H1 (cell line): ENCODE data around the gene TFF3. TPM values are rescaled to one million over a fixed set of nuclear protein-coding genes. Genes with fewer than 3 reads are reported as not detected.

ENCODE experiments used
- CREB1 ChIP-seq: IDR thresholded peaks from 2 replicates; pipeline ENCODE4 v1.6.1; 2012; ENCODE audit warnings: inconsistent platforms
- NANOG ChIP-seq: IDR thresholded peaks from 2 replicates; pipeline ENCODE4 v1.6.1; 2011; ENCODE audit warnings: low read length, low read depth, mild to moderate bottlenecking, inconsistent platforms; ENCODE audit not compliant: insufficient read depth, poor library complexity, severe bottlenecking
- POLR2A ChIP-seq, 2 experiments: IDR thresholded peaks; 1 replicate in 1 of 2; 2 replicates in 1 of 2; pipeline ENCODE4 v1.6.1; 2011; ENCODE audit warnings: low read depth in 2 of 2, low read length in 2 of 2, mild to moderate bottlenecking in 2 of 2; ENCODE audit errors: control extremely low read depth in 1 of 2
- RAD21 ChIP-seq, 2 experiments: IDR thresholded peaks in 1 of 2; conservative IDR thresholded peaks in 1 of 2; 2 replicates each; pipeline ENCODE4 v1.6.1; 2011; ENCODE audit warnings: low read depth in 2 of 2, low read length in 2 of 2, improper control_type of control experiment in 1 of 2, inconsistent platforms in 1 of 2, mild to moderate bottlenecking in 1 of 2, moderate library complexity in 1 of 2
- polyA plus RNA-seq, 7 experiments: library from polyadenylated mRNA; depleted of rRNA in 3 of 7; stranded (reverse) in 5 of 7; unstranded in 2 of 7; fragments of >200 nt in 5 of 7; fragments of 200-250 nt in 2 of 7; gene quantifications; 1 replicate in 5 of 7; 2 replicates in 1 of 7; 4 replicates in 1 of 7; pipeline versions ENCODE4 v1.2.1 to v1.2.3, GENCODE V29; 2011 to 2013; ENCODE audit warnings: missing spikeins in 2 of 7, mixed read lengths in 2 of 7
- total RNA-seq: library from RNA; stranded (reverse); fragmentation: NEBNext Ultra II Directional; extraction: Animal tissue kit (Norgen Biotek cat#: 25700); gene quantifications from 2 replicates; pipeline ENCODE4 v1.2.1, GENCODE V29; 2021

Gene TFF3
- total and polyA plus RNA-seq, 2 of the 8 experiments (the other 6 are each of a cell fraction or from before 2014, with no cell fraction given), result 1.7 to 6.7 TPM

DNA sequence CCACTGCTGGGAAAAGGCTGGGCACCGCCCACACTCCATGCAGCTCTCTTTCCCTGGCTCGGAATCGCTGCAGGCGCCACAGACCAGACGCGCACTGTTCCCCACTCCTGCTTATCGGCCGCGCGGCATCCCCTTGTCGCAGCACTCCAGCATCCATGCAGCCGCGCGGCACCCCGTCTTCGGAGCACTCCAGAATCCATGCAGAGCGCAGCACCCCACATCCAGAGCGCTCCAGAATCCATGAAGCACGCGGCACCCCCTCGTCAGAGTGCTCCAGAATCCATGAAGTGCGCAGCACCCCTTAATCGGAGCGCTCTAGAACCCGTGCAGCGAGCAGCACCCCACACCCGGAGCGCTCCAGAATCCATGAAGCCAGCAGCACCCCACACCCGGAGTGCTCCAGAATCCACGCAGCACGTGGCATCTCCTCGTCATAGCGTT is 9.5 kb downstream of the TFF3 start (continued):
- TF ChIP-seq CREB1 (no peak), RAD21 (IDR thresholded peaks at IDR 0.05 in 1 of 2, conservative IDR thresholded peaks at IDR 0.05 in 1 of 2; ENCODE audit: low read depth in 2 of 2, low read length in 2 of 2) (no peak), NANOG (no peak), POLR2A (IDR thresholded peaks at IDR 0.05; ENCODE audit: control extremely low read depth in 1 of 2, low read depth in 2 of 2, low read length in 2 of 2) (no peak)
